ENCODE measurements around the gene CAMK1D. TPM values are rescaled to one million over a fixed set of nuclear protein-coding genes. Genes with fewer than 3 reads are reported as not detected.

The CAMK1D gene
- total RNA-seq, 2 experiments from 2014 or later, result 15.4 to 15.5 TPM

DNA sequence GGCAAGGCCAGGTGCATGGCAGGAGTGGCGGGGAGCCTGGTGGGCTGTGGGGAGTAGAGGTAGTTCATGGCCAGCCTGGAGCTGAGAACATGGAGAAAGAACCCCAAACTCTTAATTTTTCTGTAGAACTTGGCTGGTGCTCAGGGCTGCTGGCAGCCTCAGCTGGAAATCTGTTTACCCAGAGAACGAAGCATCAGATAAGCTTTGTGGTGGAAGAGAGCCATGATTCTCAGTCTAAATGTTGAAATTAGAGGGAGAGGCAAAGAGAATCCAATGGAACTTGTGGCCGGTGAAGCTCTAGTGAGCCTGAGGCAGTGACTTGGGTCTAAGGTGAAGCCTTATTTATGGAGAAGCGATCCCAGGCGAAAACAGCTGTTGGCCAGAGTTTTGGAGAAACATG is 525.8 kb downstream of the CAMK1D start:
- Mint-ChIP-seq H3K4me1 (no peaks in the 10 kb centered on the region), H3K27me3 (peaks cover 11% of the 10 kb centered on the region), H3K36me3 (ENCODE audit: low read depth) (no peaks in the 10 kb centered on the region), H3K27ac (no peak overlapping the region), H3K4me3 (no peak overlapping the region), H3K9me3 (peaks cover 1% of the 10 kb centered on the region)
- POLR2A ChIA-PET, result no interaction called here
- CTCF ChIA-PET, result no interaction called here
- DNase-seq, result no peak

DNA sequence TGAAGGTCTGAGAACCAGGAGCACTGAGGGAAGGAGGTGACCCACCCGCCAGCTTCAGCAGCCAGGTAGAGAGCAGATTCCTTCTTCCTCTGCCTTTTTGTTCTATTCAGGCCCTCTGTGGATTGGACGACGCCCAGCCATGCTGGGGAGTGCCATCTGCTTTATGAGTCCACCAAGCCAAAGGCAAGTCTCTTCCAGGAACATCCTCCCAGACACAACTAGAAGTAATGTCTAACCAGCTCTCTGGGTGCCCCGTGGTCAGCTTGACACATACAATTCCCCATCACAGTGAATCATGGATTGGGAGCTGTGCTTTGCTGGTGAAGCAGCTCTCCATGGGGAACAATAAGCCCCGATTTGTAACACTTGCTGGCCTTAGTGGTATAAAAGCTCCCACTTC is 526.9 kb downstream of the CAMK1D start:
- Mint-ChIP-seq H3K27ac (no peak overlapping the region), H3K36me3 (ENCODE audit: low read depth) (no peaks in the 10 kb centered on the region), H3K4me3 (no peak overlapping the region), H3K27me3 (peaks cover 15% of the 10 kb centered on the region), H3K4me1 (no peaks in the 10 kb centered on the region), H3K9me3 (peaks cover 3% of the 10 kb centered on the region)
- ChIA-PET POLR2A (no interaction called here), CTCF (interaction anchor here (0.6 kb wide), 1 partner anchor 54 kb away, joined by 3 read pairs; no protein-coding TSS in a partner anchor)
- no peak for DNase-seq

DNA sequence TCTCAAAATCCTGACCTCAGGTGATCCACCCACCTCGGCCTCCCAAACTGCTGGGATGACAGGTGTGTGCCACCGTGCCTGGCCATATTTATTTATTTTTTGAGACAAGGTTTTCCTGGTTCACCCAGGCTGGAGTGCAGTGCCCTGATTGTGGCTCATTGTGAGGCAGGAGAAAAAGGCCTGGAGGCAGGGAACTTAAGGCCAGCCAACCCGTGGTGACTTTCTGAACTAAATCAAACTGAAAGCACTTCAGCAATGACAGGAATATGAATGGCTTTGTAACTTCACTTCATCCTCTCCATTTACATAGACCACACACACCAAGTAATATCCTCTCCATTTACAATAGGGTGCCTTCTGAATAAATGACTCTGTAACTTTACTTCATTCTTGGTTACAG is 527.8 kb downstream of the CAMK1D start:
- H3K9me3 Mint-ChIP-seq, result peaks cover 3% of the 10 kb centered on the region
- no peak for DNase-seq
- H3K36me3 Mint-ChIP-seq (ENCODE audit: low read depth), result no peaks in the 10 kb centered on the region
- H3K4me3 Mint-ChIP-seq, result no peak overlapping the region
- H3K27me3 Mint-ChIP-seq, result peaks cover 17% of the 10 kb centered on the region
- H3K27ac Mint-ChIP-seq, result no peak overlapping the region
- H3K4me1 Mint-ChIP-seq, result no peaks in the 10 kb centered on the region
- ChIA-PET CTCF (no interaction called here), POLR2A (no interaction called here)

DNA sequence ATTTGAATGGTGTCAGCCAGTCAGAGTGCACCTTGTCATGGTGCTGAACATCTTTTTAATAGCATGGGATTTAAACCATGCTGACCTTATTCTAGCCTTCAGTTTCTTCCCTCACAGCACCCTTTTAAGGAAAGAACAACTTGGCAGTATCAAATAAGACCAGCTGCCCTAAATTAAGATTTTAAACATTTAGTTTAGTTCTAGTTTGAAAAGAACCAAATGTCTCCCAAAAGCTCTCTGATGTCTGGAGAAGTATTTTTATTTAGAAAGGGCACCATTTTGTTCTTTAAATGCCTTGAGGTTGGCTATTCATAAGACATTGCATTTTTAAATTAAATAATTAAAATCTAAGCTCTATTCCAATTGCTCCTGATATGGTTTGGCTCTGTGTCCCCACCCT is 531.1 kb downstream of the CAMK1D start:
- Mint-ChIP-seq H3K9me3 (peaks cover 3% of the 10 kb centered on the region), H3K36me3 (ENCODE audit: low read depth) (no peaks in the 10 kb centered on the region)
- POLR2A ChIA-PET, result no interaction called here

DNA sequence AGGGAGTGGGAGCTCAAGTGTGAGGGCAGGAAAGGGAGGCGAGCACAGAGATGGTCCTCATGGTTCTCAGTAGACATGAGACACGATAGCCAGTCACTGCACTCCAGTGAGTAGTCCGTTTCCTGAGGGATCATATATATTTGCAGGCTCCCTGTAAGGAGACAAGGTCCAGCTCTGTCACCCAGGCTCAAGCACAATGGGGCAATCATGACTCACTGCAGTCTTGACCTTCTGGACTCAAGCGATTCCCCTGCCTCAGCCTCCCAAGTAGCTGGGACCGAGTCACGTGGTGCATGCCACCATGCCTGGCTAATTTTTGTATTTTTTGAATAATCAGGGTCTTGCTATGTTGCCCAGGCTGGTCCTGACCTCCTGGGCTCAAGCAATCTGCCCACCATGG is 535.5 kb downstream of the CAMK1D start:
- no peak overlapping the region for H3K4me3 Mint-ChIP-seq
- H3K36me3 Mint-ChIP-seq (ENCODE audit: low read depth), result no peaks in the 10 kb centered on the region
- no peak overlapping the region for H3K27ac Mint-ChIP-seq
- DNase-seq, result no peak
- CTCF ChIA-PET, result interaction anchor here (0.7 kb wide), 1 partner anchor 145 kb away, joined by 3 read pairs; no protein-coding TSS in a partner anchor
- POLR2A ChIA-PET, result no interaction called here
- H3K27me3 Mint-ChIP-seq, result peaks cover 11% of the 10 kb centered on the region
- no peaks in the 10 kb centered on the region for H3K4me1 Mint-ChIP-seq
- peaks cover 1% of the 10 kb centered on the region for H3K9me3 Mint-ChIP-seq

More for the DNA sequence above, 531.1 kb downstream of the CAMK1D start:
- Mint-ChIP-seq H3K27ac (no peak overlapping the region), H3K4me3 (no peak overlapping the region), H3K4me1 (no peaks in the 10 kb centered on the region), H3K27me3 (peaks cover 19% of the 10 kb centered on the region)
- DNase-seq, result no peak
- CTCF ChIA-PET, result no interaction called here

Small RNA genes within 50 kb of the gene (microRNA-seq; reads per million reads assigned to microRNA genes)
- gene MIR4480 (ENCODE audit: borderline microRNAs expressed, borderline replicate concordance), result not detected
- not detected for gene MIR4481 (ENCODE audit: borderline microRNAs expressed, borderline replicate concordance)
- not detected for gene MIR548Q (ENCODE audit: borderline microRNAs expressed, borderline replicate concordance)

Other genes with a start within 250 kb of the CAMK1D start
- gene SEC61A2, start 219.9 kb upstream of the CAMK1D start, total RNA-seq, result 1 to 10 TPM; 7.9 to 10.0 TPM
- 10 to 100 TPM; 90.1 to 97.9 TPM for gene NUDT5, start 153.7 kb upstream of the CAMK1D start, total RNA-seq
- gene CDC123, start 153.4 kb upstream of the CAMK1D start, total RNA-seq, result 100 to 1,000 TPM in 1 of 2 experiments, 10 to 100 TPM in 1; 85.4 to 105 TPM